Large intestine (tissue), 12 donors: ENCODE measurements around the gene POMGNT1. TPM values are rescaled to one million over a fixed set of nuclear protein-coding genes. Genes with fewer than 3 reads are reported as not detected.
"Not testable (repeated sequence)": the region's sequence is repeated elsewhere in the genome, so short reads cannot be mapped to it uniquely, and the experiment has no call there.

Source experiments
- DNase-seq, 2 donors: peaks; one replicate each; pipeline versions ENCODE4 v3.0.0 to v3.0.0-alpha.2; 2013
- H3K27ac ChIP-seq: one replicate; pipeline ENCODE4 v1.5.1; 2013; ENCODE audit warnings: low read length
- H3K27me3 ChIP-seq: 2 replicates; pipeline ENCODE4 v1.6.1; 2013; ENCODE audit warnings: low read length; ENCODE audit not compliant: control insufficient read depth, insufficient read depth
- H3K36me3 ChIP-seq: 2 replicates; pipeline ENCODE4 v1.6.1; 2013; ENCODE audit warnings: low read length; ENCODE audit not compliant: control insufficient read depth, insufficient read depth
- H3K4me1 ChIP-seq: one replicate; pipeline ENCODE4 v1.6.1; 2013; ENCODE audit warnings: low read length; ENCODE audit not compliant: control insufficient read depth, insufficient read depth
- H3K4me3 ChIP-seq: one replicate; pipeline ENCODE4 v1.5.1; 2013; ENCODE audit warnings: low read length
- H3K9me3 ChIP-seq: one replicate; pipeline ENCODE4 v1.6.1; 2013; ENCODE audit warnings: mild to moderate bottlenecking, low read depth, low read length, moderate library complexity; ENCODE audit not compliant: control insufficient read depth
- WGBS: methylation state at CpG from one replicate; pipeline ENCODE4 v1.1.5; 2013; ENCODE audit warnings: low lambda C conversion rate; ENCODE audit not compliant: insufficient coverage; 5-methylcytosine and 5-hydroxymethylcytosine counted together
- long read RNA-seq, 11 donors: transcript quantifications; one replicate each; lab custom pipeline, GENCODE V29; 2026
- polyA plus RNA-seq: library from polyadenylated mRNA; unstranded; fragments of 120-200 nt; gene quantifications from one replicate; pipeline ENCODE4 v1.2.1, GENCODE V29; 2013

The POMGNT1 gene
- polyA plus RNA-seq, result 56.4 TPM
- long read RNA-seq, donor 1, partial matches to known transcripts, result 11 of 13 reads
- long read RNA-seq, donor 1, other reads (novel, unspliced or antisense), result 0 of 13 reads
- long read RNA-seq, donor 2, transcript POMGNT1-201 (22 exons, 2,728 nt), result major isoform, 6 of 6 reads
- long read RNA-seq, donor 2, partial matches to known transcripts, result 0 of 6 reads
- long read RNA-seq, donor 2, other reads (novel, unspliced or antisense), result 0 of 6 reads
- long read RNA-seq, donor 3, result 0 reads
- long read RNA-seq, donor 4, partial matches to known transcripts, result 9 of 10 reads
- long read RNA-seq, donor 4, other reads (novel, unspliced or antisense), result 0 of 10 reads
- long read RNA-seq, donor 5, transcript POMGNT1-201 (22 exons, 2,728 nt), result major isoform, 5 of 5 reads
- long read RNA-seq, donor 5, partial matches to known transcripts, result 0 of 5 reads
- long read RNA-seq, donor 5, other reads (novel, unspliced or antisense), result 0 of 5 reads
- long read RNA-seq, donor 6, transcript POMGNT1-201 (22 exons, 2,728 nt), result major isoform, 5 of 5 reads
- long read RNA-seq, donor 6, partial matches to known transcripts, result 0 of 5 reads
- long read RNA-seq, donor 6, other reads (novel, unspliced or antisense), result 0 of 5 reads
- long read RNA-seq, donor 7, partial matches to known transcripts, result 6 of 7 reads
- long read RNA-seq, donor 7, other reads (novel, unspliced or antisense), result 0 of 7 reads
- long read RNA-seq, donor 8, partial matches to known transcripts, result 0 of 4 reads
- long read RNA-seq, donor 8, other reads (novel, unspliced or antisense), result 0 of 4 reads
- long read RNA-seq, donor 9, transcript POMGNT1-201 (22 exons, 2,728 nt), result major isoform, 6 of 7 reads
- long read RNA-seq, donor 9, partial matches to known transcripts, result 0 of 7 reads
- long read RNA-seq, donor 9, other reads (novel, unspliced or antisense), result 0 of 7 reads
- long read RNA-seq, donor 10, transcript POMGNT1-201 (22 exons, 2,728 nt), result major isoform, 7 of 7 reads
- long read RNA-seq, donor 10, partial matches to known transcripts, result 0 of 7 reads
- long read RNA-seq, donor 10, other reads (novel, unspliced or antisense), result 0 of 7 reads
- long read RNA-seq, donor 11, partial matches to known transcripts, result 0 of 3 reads
- long read RNA-seq, donor 11, other reads (novel, unspliced or antisense), result 0 of 3 reads

DNA sequence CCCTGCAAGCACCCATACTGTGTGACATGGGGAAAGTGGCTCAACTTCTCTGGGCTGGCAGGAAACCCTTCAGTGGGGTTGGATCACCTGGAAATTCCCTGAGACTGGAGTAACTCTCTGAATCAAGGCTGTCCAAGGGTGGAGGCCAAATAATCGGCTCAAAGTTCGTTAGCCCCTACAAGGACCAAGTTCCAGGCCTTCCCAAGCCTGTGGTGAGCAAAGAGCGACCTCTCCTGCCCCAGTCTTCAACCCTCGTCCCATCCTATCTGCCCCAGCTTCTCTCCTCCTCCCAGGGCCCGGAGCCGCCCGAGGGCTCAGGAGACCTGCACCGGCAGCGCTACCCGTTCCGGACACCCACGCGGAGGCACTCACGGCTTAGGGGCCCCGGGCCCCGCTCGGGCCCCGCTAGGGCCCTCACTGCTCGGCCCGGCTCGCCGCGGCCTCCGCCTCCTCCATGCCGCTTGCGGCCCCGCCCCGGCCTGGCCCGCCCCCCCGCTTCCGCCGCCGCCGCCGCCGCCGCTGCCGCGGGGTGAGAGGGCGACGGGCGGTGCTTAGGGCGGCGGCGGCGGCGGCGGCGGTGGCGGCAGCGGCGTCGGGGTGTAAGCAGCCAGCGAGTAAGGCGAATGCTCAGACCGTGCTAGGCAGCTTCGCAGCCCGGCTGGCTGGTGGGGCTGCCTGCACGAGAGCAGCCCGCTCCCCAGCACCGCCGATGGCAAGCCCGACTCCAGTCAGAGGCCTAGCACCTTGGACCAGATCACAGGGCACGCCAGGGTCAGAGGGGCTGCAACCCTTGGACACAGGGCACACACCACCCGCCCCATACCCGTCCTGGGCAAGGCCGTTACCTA lies at the start of gene POMGNT1:
TSS of gene POMGNT1 (minus strand) at position 471 of the 848 bp plus-strand sequence. CDS start 613 bp downstream, outside the sequence.
- H3K36me3 ChIP-seq, result peaks cover 27% of the 10 kb centered on the region
- no CpG with 5 or more reads among the region's 67 CpGs for WGBS
- H3K27me3 ChIP-seq, result no peaks in the 10 kb centered on the region
- DNase-seq, result peak; percentile 42 to 85
- peak within 1 kb of the TSS; percentile 81 for H3K27ac ChIP-seq
- peaks cover 8% of the 10 kb centered on the region for H3K4me1 ChIP-seq
- H3K9me3 ChIP-seq, result no peaks in the 10 kb centered on the region
- H3K4me3 ChIP-seq, result peak within 1 kb of the TSS; percentile 90

DNA sequence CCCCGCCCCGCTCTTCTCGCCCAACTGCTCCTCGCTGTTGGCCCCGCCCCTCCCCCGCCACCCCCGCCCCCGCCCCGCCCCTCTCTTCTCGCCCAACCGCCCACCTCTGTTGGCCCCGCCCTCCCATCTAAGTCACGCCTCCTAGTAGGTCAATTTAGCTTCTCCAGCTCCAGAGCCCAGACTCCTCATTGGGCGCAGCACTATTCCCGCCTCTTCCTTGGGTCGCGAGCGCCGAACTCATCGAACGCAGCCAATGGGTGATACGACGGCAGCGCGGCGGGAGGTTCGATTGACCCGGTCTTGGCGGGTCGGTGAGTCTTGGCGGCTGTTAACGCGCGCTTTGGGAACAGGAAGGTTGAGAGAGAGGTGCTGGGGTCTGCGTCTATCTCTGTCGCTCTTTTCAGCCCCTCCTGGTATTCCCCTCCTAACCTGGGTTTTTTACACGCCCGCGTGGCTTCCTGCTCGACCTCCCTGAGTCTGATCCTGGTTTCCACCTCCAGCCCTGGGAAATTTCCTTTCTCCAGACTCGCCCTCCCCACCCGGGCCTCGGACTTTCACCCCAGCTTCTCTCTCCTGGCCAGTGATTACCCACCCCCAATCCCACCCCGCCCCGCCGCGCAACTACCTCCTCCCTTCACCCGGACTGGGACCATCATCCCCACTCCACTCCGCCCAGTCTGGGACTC lies 49.3 kb upstream of the POMGNT1 start, which contains the start of gene RAD54L:
TSS of gene RAD54L (plus strand) at position 328 of the 686 bp plus-strand sequence. CDS start 643 bp downstream, outside the sequence.
- H3K9me3 ChIP-seq, result no peaks in the 10 kb centered on the region
- peaks cover 8% of the 10 kb centered on the region for H3K4me1 ChIP-seq
- peak; percentile 98 for DNase-seq
- WGBS, result 0% methylated on average over 4 of the region's 49 CpGs
- H3K36me3 ChIP-seq, result peaks cover 3% of the 10 kb centered on the region
- peak within 1 kb of the TSS; percentile 82 for H3K4me3 ChIP-seq
- peak within 1 kb of the TSS; percentile 77 for H3K27ac ChIP-seq
- H3K27me3 ChIP-seq, result no peaks in the 10 kb centered on the region

DNA sequence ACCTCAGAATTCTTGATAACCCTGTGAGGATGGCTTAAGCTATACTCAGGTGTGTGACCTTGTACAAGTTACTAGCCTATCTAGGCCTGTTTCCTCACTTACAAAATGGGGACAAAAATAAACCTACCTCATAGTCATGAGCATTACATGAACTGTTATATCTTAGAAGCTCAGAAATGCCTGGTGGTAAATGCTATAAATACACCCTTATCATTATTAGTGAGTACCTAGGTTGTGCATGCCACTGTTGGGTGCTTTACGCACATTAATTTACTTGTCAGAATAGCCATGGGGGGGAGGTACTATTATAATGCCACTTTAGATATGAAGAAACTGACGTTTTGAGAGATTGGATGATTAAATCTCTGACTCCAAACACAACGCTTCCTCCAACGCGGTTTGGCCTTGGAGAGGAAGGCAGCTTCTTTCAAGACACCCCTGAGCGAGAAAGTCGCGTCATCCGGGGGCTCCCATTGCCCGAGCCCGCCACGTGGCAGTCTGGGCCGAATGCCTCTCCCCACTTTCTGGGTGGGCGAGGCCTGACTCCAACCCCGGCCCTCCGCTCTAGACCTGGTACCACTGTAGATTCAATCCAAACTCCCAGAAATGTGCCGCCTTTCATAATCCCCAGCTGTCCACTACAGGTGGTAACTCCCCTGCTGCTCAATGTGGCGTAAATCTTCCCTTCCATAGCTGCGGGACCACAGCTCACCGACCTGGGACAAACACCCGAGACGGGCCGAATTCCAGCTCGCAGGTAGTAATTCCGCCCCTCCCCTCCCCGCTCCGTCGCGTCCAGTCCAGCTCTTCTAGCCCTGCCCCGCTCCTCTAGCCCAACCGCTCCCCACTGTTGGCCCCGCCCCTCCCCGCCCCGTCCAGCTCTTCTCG lies 48.6 kb upstream of the POMGNT1 start:
- H3K36me3 ChIP-seq, result peaks cover 3% of the 10 kb centered on the region
- H3K4me1 ChIP-seq, result peaks cover 8% of the 10 kb centered on the region
- WGBS, result no CpG with 5 or more reads among the region's 35 CpGs
- H3K9me3 ChIP-seq, result no peaks in the 10 kb centered on the region
- peak in 1 of 2 donors; percentile 29 for DNase-seq
- peak overlapping the region; percentile 66 for H3K4me3 ChIP-seq
- no peaks in the 10 kb centered on the region for H3K27me3 ChIP-seq
- H3K27ac ChIP-seq, result peak overlapping the region; percentile 77

DNA sequence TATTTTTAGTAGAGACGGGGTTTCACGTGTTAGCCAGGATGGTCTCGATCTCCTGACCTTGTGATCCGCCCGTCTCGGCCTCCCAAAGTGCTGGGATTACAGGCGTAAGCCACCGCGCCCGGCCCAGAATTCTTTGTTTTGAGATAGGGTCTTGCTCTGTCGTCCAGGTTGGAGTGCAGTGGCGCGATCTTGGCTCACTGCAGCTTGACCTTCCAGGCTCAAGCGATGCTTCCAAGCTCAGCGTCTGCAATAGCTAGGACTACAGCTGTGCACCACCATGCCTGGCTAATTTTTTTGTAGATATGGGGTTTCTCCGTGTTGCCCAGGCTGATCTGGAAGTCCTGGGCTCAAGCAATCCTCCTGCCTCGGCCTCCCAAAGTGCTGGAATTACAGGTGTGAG lies 47.9 kb upstream of the POMGNT1 start:
- not testable (repeated sequence) for H3K27ac ChIP-seq, H3K9me3 ChIP-seq, H3K27me3 ChIP-seq, DNase-seq, H3K4me1 ChIP-seq, H3K4me3 ChIP-seq, H3K36me3 ChIP-seq
- no CpG with 5 or more reads among the region's 17 CpGs for WGBS

DNA sequence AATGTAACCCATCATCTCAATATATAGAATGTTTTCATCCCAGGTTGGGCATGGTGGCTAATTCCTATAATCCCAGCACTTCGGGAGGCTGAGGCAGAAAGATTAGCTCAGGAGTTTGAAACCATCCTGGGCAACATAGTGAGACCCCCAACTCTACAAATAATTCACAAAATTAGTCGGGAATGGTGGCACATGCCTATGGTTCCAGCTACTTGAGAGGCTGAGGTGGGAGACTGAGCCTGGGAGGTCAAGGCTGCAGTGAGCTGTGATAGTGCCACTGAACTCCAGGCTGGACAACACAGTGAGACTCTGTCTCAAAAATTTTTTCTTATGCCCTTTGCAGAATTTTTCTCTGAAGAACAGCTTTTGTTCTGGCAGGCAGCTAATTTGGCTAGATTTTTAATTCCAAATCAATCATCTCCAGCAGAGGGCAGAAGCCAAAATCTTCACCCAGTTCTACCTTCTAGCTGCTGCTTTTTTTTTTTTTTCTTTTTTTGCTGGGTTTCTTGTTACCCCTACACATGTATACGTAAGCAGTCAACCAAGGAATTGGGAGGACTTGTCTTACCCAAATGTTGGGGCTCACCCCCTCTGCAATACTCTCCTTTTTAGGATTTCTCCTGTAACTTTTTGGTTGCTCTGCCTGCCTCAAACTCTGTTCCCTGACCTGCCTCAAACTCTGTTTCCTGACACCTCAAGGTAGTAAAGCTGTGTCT lies 46.6 kb upstream of the POMGNT1 start:
- no peak overlapping the region for H3K27ac ChIP-seq
- peaks cover under 1% of the 10 kb centered on the region for H3K36me3 ChIP-seq
- 43% methylated on average over 1 of the region's 3 CpGs for WGBS

DNA sequence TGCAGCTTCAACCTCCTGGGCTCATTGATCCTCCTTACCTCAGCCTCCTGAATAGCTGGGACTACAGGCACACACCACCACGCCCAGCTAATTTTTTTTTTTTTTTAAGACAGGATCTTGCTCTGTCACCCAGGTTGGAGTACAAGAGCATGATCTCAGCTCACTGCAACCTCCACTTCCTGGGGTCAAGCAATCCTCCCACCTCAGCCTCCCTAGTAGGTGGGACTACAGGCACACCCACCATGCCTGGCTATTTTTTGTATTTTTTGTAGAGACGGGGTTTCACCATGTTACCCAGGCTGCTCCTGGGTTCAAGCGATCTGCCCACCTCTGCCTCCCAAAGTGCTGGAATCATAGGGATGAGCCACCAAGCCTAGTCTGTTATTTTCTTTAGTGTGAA lies 45.6 kb upstream of the POMGNT1 start:
- H3K4me1 ChIP-seq, H3K27ac ChIP-seq, H3K36me3 ChIP-seq, DNase-seq, H3K9me3 ChIP-seq, H3K27me3 ChIP-seq, H3K4me3 ChIP-seq: not testable (repeated sequence)
- 83% methylated on average over 1 of the region's 3 CpGs for WGBS

More for the DNA sequence above, 46.6 kb upstream of the POMGNT1 start:
- H3K4me1 ChIP-seq, result peaks cover 8% of the 10 kb centered on the region
- no peak overlapping the region for H3K4me3 ChIP-seq
- H3K27me3 ChIP-seq, result no peaks in the 10 kb centered on the region
- H3K9me3 ChIP-seq, result no peaks in the 10 kb centered on the region
- DNase-seq, result no peak

DNA sequence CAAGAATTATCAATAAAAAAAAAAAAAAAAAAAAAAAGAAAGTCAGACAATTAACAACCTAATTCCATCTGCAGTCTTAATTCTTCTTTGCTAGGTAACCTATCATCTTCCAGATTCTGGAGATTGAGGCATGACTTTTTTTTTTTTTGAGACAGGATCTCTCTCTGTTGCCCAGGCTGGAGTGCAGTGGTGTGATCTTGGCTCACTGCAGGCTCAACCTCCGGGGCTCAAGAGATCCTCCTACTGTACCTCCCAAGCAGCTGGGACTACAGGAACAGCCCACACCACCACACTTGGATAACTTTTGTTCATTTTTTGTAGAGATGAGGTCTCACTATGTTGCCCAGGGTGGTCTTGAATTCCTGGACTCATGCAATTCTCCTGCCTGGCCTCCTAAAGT lies 44.7 kb upstream of the POMGNT1 start:
- WGBS, result no CpG with 5 or more reads among the region's 1 CpG

DNA sequence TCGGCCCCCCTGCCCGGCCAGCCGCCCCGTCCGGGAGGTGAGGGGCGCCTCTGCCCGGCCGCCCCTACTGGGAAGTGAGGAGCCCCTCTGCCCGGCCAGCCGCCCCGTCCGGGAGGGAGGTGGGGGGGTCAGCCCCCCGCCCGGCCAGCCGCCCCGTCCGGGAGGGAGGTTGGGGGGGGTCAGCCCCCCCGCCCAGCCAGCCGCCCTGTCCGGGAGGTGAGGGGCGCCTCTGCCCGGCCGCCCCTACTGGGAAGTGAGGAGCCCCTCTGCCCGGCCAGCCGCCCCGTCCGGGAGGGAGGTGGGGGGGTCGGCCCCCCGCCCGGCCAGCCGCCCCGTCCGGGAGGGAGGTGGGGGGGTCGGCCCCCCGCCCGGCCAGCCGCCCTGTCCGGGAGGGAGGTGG lies 43.5 kb upstream of the POMGNT1 start:
- not testable (repeated sequence) for H3K27ac ChIP-seq, H3K36me3 ChIP-seq, H3K4me3 ChIP-seq, H3K4me1 ChIP-seq, H3K27me3 ChIP-seq, DNase-seq, H3K9me3 ChIP-seq
- no CpG with 5 or more reads among the region's 38 CpGs for WGBS

More for the DNA sequence above, 44.7 kb upstream of the POMGNT1 start:
- H3K27ac ChIP-seq, result no peak overlapping the region
- no peak overlapping the region for H3K4me3 ChIP-seq
- no peaks in the 10 kb centered on the region for H3K9me3 ChIP-seq
- H3K36me3 ChIP-seq, result no peaks in the 10 kb centered on the region
- DNase-seq, result no peak
- no peaks in the 10 kb centered on the region for H3K27me3 ChIP-seq
- peaks cover under 1% of the 10 kb centered on the region for H3K4me1 ChIP-seq
